CD4-positive, alpha-beta T cell (primary cell): Measurements from ENCODE around the gene RAD51B. TPM values are rescaled to one million over a fixed set of nuclear protein-coding genes. Genes with fewer than 3 reads are reported as not detected.

ENCODE experiments used
- ATAC-seq: fragments of 200-7000 bp; cut with Tn5 transposase; one replicate; pipeline ENCODE4 v1.10.0; 2022; ENCODE audit warnings: mild to moderate bottlenecking; ENCODE audit not compliant: poor library complexity
- CTCF ChIA-PET: fragments of 350-600 bp; sonication (Branson Sonifier 250); formaldehyde crosslinking; loops from one replicate; lab custom pipeline; 2021; ENCODE audit warnings: antibody characterized with exemption, inconsistent platforms; lab: Charles Lee
- POLR2A ChIA-PET: fragments of 350-600 bp; sonication (Branson Sonifier 250); formaldehyde crosslinking; loops from one replicate; lab custom pipeline; 2021; ENCODE audit warnings: antibody characterized with exemption, inconsistent platforms; lab: Charles Lee
- DNase-seq, 14 experiments: peaks; one replicate each; pipeline ENCODE4 v3.0.0-alpha.2; 2013 to 2020; ENCODE audit warnings: mixed read lengths in 2 of 14
- H3K27ac ChIP-seq, 2 donors: one replicate each; pipeline versions ENCODE4 v1.5.1 to v1.7.0; 2013; ENCODE audit warnings: low read length in 2 of 2, low read depth in 1 of 2, mild to moderate bottlenecking in 1 of 2
- H3K27me3 ChIP-seq, 2 experiments: 1 replicate in 1 of 2; 2 replicates in 1 of 2; pipeline versions ENCODE4 v1.6.1 to v1.7.0; 2013; ENCODE audit warnings: low read length in 2 of 2, control low read depth in 1 of 2, mild to moderate bottlenecking in 1 of 2, moderate library complexity in 1 of 2; ENCODE audit not compliant: insufficient read depth in 2 of 2, control insufficient read depth in 1 of 2
- H3K36me3 ChIP-seq: one replicate; pipeline ENCODE4 v1.6.1; 2013; ENCODE audit warnings: low read length, control low read depth; ENCODE audit not compliant: insufficient read depth
- H3K4me1 ChIP-seq: one replicate; pipeline ENCODE4 v1.6.1; 2013; ENCODE audit warnings: low read length, control low read depth; ENCODE audit not compliant: insufficient read depth
- H3K4me3 ChIP-seq: one replicate; pipeline ENCODE4 v1.5.1; 2013; ENCODE audit warnings: mild to moderate bottlenecking, low read length, moderate library complexity
- H3K9me3 ChIP-seq, 2 experiments: 1 replicate in 1 of 2; 2 replicates in 1 of 2; pipeline versions ENCODE4 v1.6.1 to v1.7.0; 2013; ENCODE audit warnings: low read length in 2 of 2, mild to moderate bottlenecking in 2 of 2, control low read depth in 1 of 2, moderate library complexity in 1 of 2; ENCODE audit not compliant: control insufficient read depth in 1 of 2, insufficient read depth in 1 of 2
- H3K27ac Mint-ChIP-seq: one replicate; pipeline ENCODE4 v1.8.0; 2020; ENCODE audit warnings: mixed read lengths
- H3K27me3 Mint-ChIP-seq: one replicate; pipeline ENCODE4 v1.8.0; 2021; ENCODE audit warnings: mixed read lengths
- H3K36me3 Mint-ChIP-seq: one replicate; pipeline ENCODE4 v1.8.0; 2021; ENCODE audit warnings: low read depth, mixed read lengths
- H3K4me1 Mint-ChIP-seq: one replicate; pipeline ENCODE4 v1.8.0; 2021; ENCODE audit warnings: low read depth, mixed read lengths
- H3K4me3 Mint-ChIP-seq: one replicate; pipeline ENCODE4 v1.8.0; 2020; ENCODE audit warnings: mild to moderate bottlenecking, mixed read lengths
- H3K9me3 Mint-ChIP-seq: one replicate; pipeline ENCODE4 v1.8.0; 2020; ENCODE audit warnings: mixed read lengths
- CTCF ChIP-seq: fragments of 200-600 bp; IDR thresholded peaks from one replicate; pipeline ENCODE4 v1.8.0; 2022; ENCODE audit warnings: antibody characterized with exemption, mild to moderate bottlenecking
- intact Hi-C, 2 experiments: fragments of 100-400 bp; cut with DNase I in 1 of 2; cut with micrococcal nuclease in 1 of 2; formaldehyde crosslinking; loops; one replicate each; pipeline versions ENCODE4 v1.15.1 to v1.9.0; 2023 to 2025; cut with DNase I, micrococcal nuclease
- total RNA-seq, 174 experiments: library from RNA in 2 of 174; stranded (reverse) in 2 of 174; gene quantifications; one replicate each; pipeline ENCODE4 v1.2.3 and lab custom pipeline; 2021 to 2026

The RAD51B gene
- total RNA-seq, 2 experiments from 2014 or later: 18.4 to 20.0 TPM

- no peaks in the 10 kb centered on the region for H3K9me3 Mint-ChIP-seq
- H3K9me3 ChIP-seq: no peaks in the 10 kb centered on the region
- ATAC-seq (no peak), DNase-seq (no peak)
- ChIA-PET CTCF (no interaction called here), POLR2A (no interaction called here)
- H3K27me3 Mint-ChIP-seq: no peaks in the 10 kb centered on the region
- no peaks in the 10 kb centered on the region for H3K4me1 ChIP-seq
- H3K27me3 ChIP-seq: no peaks in the 10 kb centered on the region
- H3K4me3 Mint-ChIP-seq: no peak overlapping the region
- H3K4me3 ChIP-seq: no peak overlapping the region
- no peaks in the 10 kb centered on the region for H3K4me1 Mint-ChIP-seq
- no peaks in the 10 kb centered on the region for H3K36me3 Mint-ChIP-seq
- no peak overlapping the region for H3K27ac Mint-ChIP-seq
- intact Hi-C loops: no loop called here
- no peak for TF ChIP-seq CTCF
- H3K27ac ChIP-seq: no peak overlapping the region
- H3K36me3 ChIP-seq: no peaks in the 10 kb centered on the region
Measured at GRCh38 chr14:68229423-68230100, 410.0 kb downstream of the RAD51B start.

GRCh38 chr14:68230202-68230949 is 410.8 kb downstream of the RAD51B start:
- H3K27me3 Mint-ChIP-seq: no peaks in the 10 kb centered on the region
- no peaks in the 10 kb centered on the region for H3K4me1 ChIP-seq
- no peak overlapping the region for H3K4me3 ChIP-seq
- no peak for TF ChIP-seq CTCF
- no peaks in the 10 kb centered on the region for H3K4me1 Mint-ChIP-seq
- no peaks in the 10 kb centered on the region for H3K9me3 Mint-ChIP-seq
- H3K27ac ChIP-seq: no peak overlapping the region
- no peaks in the 10 kb centered on the region for H3K36me3 ChIP-seq
- ChIA-PET POLR2A (no interaction called here), CTCF (no interaction called here)
- H3K9me3 ChIP-seq: no peaks in the 10 kb centered on the region
- H3K36me3 Mint-ChIP-seq: no peaks in the 10 kb centered on the region
- intact Hi-C loops: no loop called here
- ATAC-seq (no peak), DNase-seq (no peak)
- no peak overlapping the region for H3K4me3 Mint-ChIP-seq
- H3K27ac Mint-ChIP-seq: no peak overlapping the region
- H3K27me3 ChIP-seq: no peaks in the 10 kb centered on the region

- H3K27me3 ChIP-seq: no peaks in the 10 kb centered on the region
- POLR2A ChIA-PET: interaction anchor here (0.9 kb wide), 1 partner anchor 20 kb away, joined by 4 read pairs; no protein-coding TSS in a partner anchor
- no peak for DNase-seq
- no peak for TF ChIP-seq CTCF
- no peaks in the 10 kb centered on the region for H3K9me3 ChIP-seq
- no peak for ATAC-seq
- Mint-ChIP-seq H3K27me3 (no peaks in the 10 kb centered on the region), H3K4me3 (no peak overlapping the region), H3K27ac (no peak overlapping the region), H3K9me3 (no peaks in the 10 kb centered on the region), H3K4me1 (no peaks in the 10 kb centered on the region), H3K36me3 (no peaks in the 10 kb centered on the region)
- no peak overlapping the region for H3K27ac ChIP-seq
- CTCF ChIA-PET: no interaction called here
- no peaks in the 10 kb centered on the region for H3K36me3 ChIP-seq
- intact Hi-C loops: no loop called here
- H3K4me1 ChIP-seq: no peaks in the 10 kb centered on the region
- no peak overlapping the region for H3K4me3 ChIP-seq
Measured at GRCh38 chr14:68230950-68231717, 411.6 kb downstream of the RAD51B start.
